ENCODE data around the gene R3HDM4.

Gene R3HDM4

GRCh38 chr19:929203-929890 lies 16.3 kb upstream of the R3HDM4 start:
- DNase-seq: no peak

- DNase-seq: no peak
These were observed 15.6 kb upstream of the R3HDM4 start for GRCh38 chr19:928471-929202.

GRCh38 chr19:927780-928401 lies 14.9 kb upstream of the R3HDM4 start:
- no peak for DNase-seq

GRCh38 chr19:927351-927779 lies 14.3 kb upstream of the R3HDM4 start:
- DNase-seq: no peak

GRCh38 chr19:926589-927350 lies 13.8 kb upstream of the R3HDM4 start:
- DNase-seq: no peak

- no peak for DNase-seq
These were observed 13.2 kb upstream of the R3HDM4 start for GRCh38 chr19:926323-926588.

GRCh38 chr19:925526-926322 lies 12.7 kb upstream of the R3HDM4 start, which contains the start of gene ARID3A:
ARID3A (plus strand) TSS chr19:926035; CDS start chr19:929529, 3,494 bp downstream.
- DNase-seq: peak; percentile 63 to 86

- DNase-seq: peak in 1 of 2 experiments; percentile 86
These were observed 12.1 kb upstream of the R3HDM4 start for GRCh38 chr19:925087-925525.

GRCh38 chr19:924553-925086 lies 11.6 kb upstream of the R3HDM4 start:
- no peak for DNase-seq

GRCh38 chr19:920051-920864 lies 7.2 kb upstream of the R3HDM4 start:
- no peak for DNase-seq

- DNase-seq: no peak
These were observed 6.4 kb upstream of the R3HDM4 start for GRCh38 chr19:919199-920050.

GRCh38 chr19:918481-919198 lies 5.6 kb upstream of the R3HDM4 start:
- peak in 1 of 2 experiments; percentile 21 for DNase-seq

- DNase-seq: no peak
These were observed 5.1 kb upstream of the R3HDM4 start for GRCh38 chr19:918152-918437.

- peak in 1 of 2 experiments; percentile 27 for DNase-seq
These were observed 4.5 kb upstream of the R3HDM4 start, which contains the start of gene KISS1R for GRCh38 chr19:917323-918151. KISS1R (plus strand) TSS chr19:917333; CDS start chr19:917503, 170 bp downstream.

- no peak for DNase-seq
These were observed 3.8 kb upstream of the R3HDM4 start for GRCh38 chr19:916645-917322.

GRCh38 chr19:912181-913079 lies 589 bp downstream of the R3HDM4 start:
- DNase-seq: no peak
